ENCODE results near the gene KCTD3. TPM values are rescaled to one million over a fixed set of nuclear protein-coding genes. Genes with fewer than 3 reads are reported as not detected.

Gene KCTD3
- total and polyA plus RNA-seq, 2 of the 13 experiments (the other 11 are each of a cell fraction or from before 2014, with no cell fraction given), result 49.8 to 68.1 TPM

GRCh38 chr1:215637041-215637573 is 70.0 kb downstream of the KCTD3 start:
- ATAC-seq (peak; percentile 67), DNase-seq (ENCODE audit: low spot score) (peak; percentile 41), FAIRE-seq (no peak)
- Histone ChIP-seq H4K20me1 (ENCODE audit: insufficient read depth, low read length) (no peaks in the 10 kb centered on the region), H2AFZ (ENCODE audit: low read length) (peak overlapping the region; percentile 93), H3K27ac (ENCODE audit: extremely low read length, insufficient read depth, low read length) (peak overlapping the region; percentile 60), H3K4me3 (replicated peaks in 1 of 3; ENCODE audit: insufficient read depth in 1 of 3, low read depth in 2 of 3, low read length in 3 of 3) (peak overlapping the region; percentile 47 to 64 (median 57)), H3K4me2 (ENCODE audit: low read depth, low read length) (peak overlapping the region; percentile 89), H3K36me3 (replicated peaks in 1 of 2; ENCODE audit: control insufficient read depth in 1 of 2, insufficient read depth in 2 of 2, low read length in 2 of 2) (no peaks in the 10 kb centered on the region), H3K9ac (ENCODE audit: insufficient read depth, low read depth, low read length) (peak overlapping the region; percentile 46), H3K27me3 (ENCODE audit: control insufficient read depth in 1 of 2, insufficient read depth in 2 of 2, low read length in 2 of 2) (no peaks in the 10 kb centered on the region), H3K79me2 (ENCODE audit: insufficient read depth, low read length) (no peaks in the 10 kb centered on the region), H3K9me3 (ENCODE audit: low read length) (no peaks in the 10 kb centered on the region), H3K4me1 (ENCODE audit: insufficient read depth, low read length) (peaks cover 53% of the 10 kb centered on the region)
- ChIA-PET POLR2A (no interaction called here), CTCF (ENCODE audit: low intra/inter-chr PET ratio, low total read pairs) (no interaction called here)
- BruUV-seq (replicated peaks), result no TSS peak
- intact Hi-C loops (cut with micrococcal nuclease; ENCODE audit: unreplicated experiment) (no loop called here), in situ Hi-C loops (cut with HindIII; ENCODE audit: extremely low pct_ligation_motif_present, low pct_unique_long_range_greater_than_20kb) (no loop called here)
- WGBS (ENCODE audit: low lambda C conversion rate), result 5% methylated on average over 7 of the region's 7 CpGs
- no peak for TF ChIP-seq ZNF460 (CRISPR knock-in tag; IDR thresholded peaks at IDR 0.05; ENCODE audit: borderline replicate concordance)
- no peak for TF ChIP-seq ARID5B (CRISPR knock-in tag; IDR thresholded peaks at IDR 0.05)
- no peak for TF ChIP-seq CBX5 (CRISPR knock-in tag; IDR thresholded peaks at IDR 0.05; ENCODE audit: borderline replicate concordance)
- 0 out of 2 replicates have a peak, but pooled peaks have one; percentile 20 for TF ChIP-seq PHF8 (CRISPR knock-in tag; IDR thresholded peaks at IDR 0.05)
- TF ChIP-seq ZNF598 (CRISPR knock-in tag; IDR thresholded peaks at IDR 0.05; ENCODE audit: borderline replicate concordance), result no peak
- TF ChIP-seq, protein P1, sequence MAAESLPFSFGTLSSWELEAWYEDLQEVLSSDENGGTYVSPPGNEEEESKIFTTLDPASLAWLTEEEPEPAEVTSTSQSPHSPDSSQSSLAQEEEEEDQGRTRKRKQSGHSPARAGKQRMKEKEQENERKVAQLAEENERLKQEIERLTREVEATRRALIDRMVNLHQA (CRISPR knock-in tag; IDR thresholded peaks at IDR 0.05), result no peak
- no peak for TF ChIP-seq MEIS1 (CRISPR knock-in tag; IDR thresholded peaks at IDR 0.05; ENCODE audit: borderline replicate concordance)
- 0 out of 2 replicates have a peak, but pooled peaks have one; percentile 34 for TF ChIP-seq NR0B2 (CRISPR knock-in tag; IDR thresholded peaks at IDR 0.05)
- TF ChIP-seq ZSCAN29 (CRISPR knock-in tag; conservative IDR thresholded peaks at IDR 0.05), result 0 out of 2 replicates have a peak, but pooled peaks have one; percentile 60
- no peak for TF ChIP-seq ZNF749 (CRISPR knock-in tag; IDR thresholded peaks at IDR 0.05; ENCODE audit: borderline replicate concordance)
- no peak for TF ChIP-seq ZNF543 (CRISPR knock-in tag; IDR thresholded peaks at IDR 0.05)
- 0 out of 2 replicates have a peak, but pooled peaks have one; percentile 22 for TF ChIP-seq ZNF350 (CRISPR knock-in tag; IDR thresholded peaks at IDR 0.05; ENCODE audit: borderline replicate concordance, low read depth)
- TF ChIP-seq, protein P2, sequence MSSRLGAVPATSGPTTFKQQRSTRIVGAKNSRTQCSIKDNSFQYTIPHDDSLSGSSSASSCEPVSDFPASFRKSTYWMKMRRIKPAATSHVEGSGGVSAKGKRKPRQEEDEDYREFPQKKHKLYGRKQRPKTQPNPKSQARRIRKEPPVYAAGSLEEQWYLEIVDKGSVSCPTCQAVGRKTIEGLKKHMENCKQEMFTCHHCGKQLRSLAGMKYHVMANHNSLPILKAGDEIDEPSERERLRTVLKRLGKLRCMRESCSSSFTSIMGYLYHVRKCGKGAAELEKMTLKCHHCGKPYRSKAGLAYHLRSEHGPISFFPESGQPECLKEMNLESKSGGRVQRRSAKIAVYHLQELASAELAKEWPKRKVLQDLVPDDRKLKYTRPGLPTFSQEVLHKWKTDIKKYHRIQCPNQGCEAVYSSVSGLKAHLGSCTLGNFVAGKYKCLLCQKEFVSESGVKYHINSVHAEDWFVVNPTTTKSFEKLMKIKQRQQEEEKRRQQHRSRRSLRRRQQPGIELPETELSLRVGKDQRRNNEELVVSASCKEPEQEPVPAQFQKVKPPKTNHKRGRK (CRISPR knock-in tag; IDR thresholded peaks at IDR 0.05), result no peak
- TF ChIP-seq ZNF761 (CRISPR knock-in tag; conservative IDR thresholded peaks at IDR 0.05), result 0 out of 2 replicates have a peak, but pooled peaks have one; percentile 10

Data from HepG2 (cell line).